Thyroid gland (tissue), 4 donors: ENCODE data around the gene ZFYVE21. TPM values are rescaled to one million over a fixed set of nuclear protein-coding genes. Genes with fewer than 3 reads are reported as not detected.

Experiments used
- DNase-seq, 2 donors: peaks; one replicate each; pipeline ENCODE4 v3.0.0-alpha.2; 2019
- H3K27ac ChIP-seq, 3 donors: fragments of 200-600 bp; sonication (generic); 1 replicate in 2 of 3; 2 replicates in 1 of 3; pipeline ENCODE4 v1.5.1; 2016 to 2019; ENCODE audit warnings: mild to moderate bottlenecking in 1 of 3, moderate library complexity in 1 of 3
- H3K27me3 ChIP-seq: fragments of 200-600 bp; sonication (generic); one replicate; pipeline ENCODE4 v1.5.1; 2019
- H3K36me3 ChIP-seq, 2 donors: fragments of 200-600 bp; sonication (generic); one replicate each; pipeline ENCODE4 v1.5.1; 2016 to 2019
- H3K4me1 ChIP-seq, 2 donors: fragments of 200-600 bp; sonication (generic); one replicate each; pipeline ENCODE4 v1.5.1; 2017 to 2019
- H3K4me3 ChIP-seq, 3 donors: fragments of 200-600 bp; sonication (generic); replicated peaks in 1 of 3; 1 replicate in 2 of 3; 2 replicates in 1 of 3; pipeline ENCODE4 v1.5.1; 2016; ENCODE audit warnings: mild to moderate bottlenecking in 1 of 3
- H3K9me3 ChIP-seq: fragments of 200-600 bp; sonication (generic); one replicate; pipeline ENCODE4 v1.5.1; 2017
- CTCF ChIP-seq, 6 experiments: fragments of 200-600 bp in 3 of 6; fragments of 450-650 bp in 3 of 6; sonication (generic) in 3 of 6; IDR thresholded peaks; one replicate each; pipeline ENCODE4 v1.5.1; 2016 to 2019; ENCODE audit warnings: antibody characterized with exemption in 6 of 6, mild to moderate bottlenecking in 2 of 6, inconsistent platforms in 1 of 6, moderate library complexity in 1 of 6
- POLR2A ChIP-seq, 2 donors: fragments of 450-650 bp; IDR thresholded peaks; one replicate each; pipeline ENCODE4 v1.6.1; 2017; ENCODE audit warnings: antibody characterized with exemption in 2 of 2, mild to moderate bottlenecking in 2 of 2, moderate library complexity in 1 of 2
- WGBS, 2 donors: methylation state at CpG; one replicate each; pipeline ENCODE4 v1.1.5; 2017; 5-methylcytosine and 5-hydroxymethylcytosine counted together
- intact Hi-C: fragments of 100-400 bp; cut with DNase I; formaldehyde crosslinking; loops from one replicate; pipeline ENCODE4 v1.15.1; 2023
- total RNA-seq, 4 donors: library from RNA; depleted of rRNA; stranded (reverse); fragments of >200 nt; gene quantifications; one replicate each; pipeline ENCODE4 v1.2.3, GENCODE V29; 2016

ZFYVE21 gene
- total RNA-seq, 4 donors from 2014 or later, result 113 to 167 (median 131) TPM

- no peaks in the 10 kb centered on the region for H3K27me3 ChIP-seq
- H3K36me3 ChIP-seq, result no peaks in the 10 kb centered on the region
- no peak for DNase-seq
- 70 to 72% methylated on average over 17 of the region's 17 CpGs for WGBS, 2 donors
- intact Hi-C loops, result loop anchor here (10.0 kb wide), 1 partner anchor 152 kb away; the partner anchor contains the start of genes BAG5 and COA8
- TF ChIP-seq CTCF (IDR thresholded peaks at IDR 0.05) (no peak), POLR2A (IDR thresholded peaks at IDR 0.05) (no peak)
- H3K9me3 ChIP-seq, result no peaks in the 10 kb centered on the region
- no peak overlapping the region for H3K27ac ChIP-seq
- peak overlapping the region in 2 of 3 donors; percentile 64 to 83 for H3K4me3 ChIP-seq
- peaks cover 28 to 39% of the 10 kb centered on the region in 2 donors for H3K4me1 ChIP-seq
These were observed 1.3 kb downstream of the ZFYVE21 start for GRCh38 chr14:103716899-103717411.

- no peak overlapping the region for H3K4me3 ChIP-seq
- no peaks in the 10 kb centered on the region for H3K36me3 ChIP-seq
- H3K4me1 ChIP-seq, result peaks cover 26 to 35% of the 10 kb centered on the region in 2 donors
- H3K27me3 ChIP-seq, result no peaks in the 10 kb centered on the region
- intact Hi-C loops, result loop anchor here (10.0 kb wide), 1 partner anchor 154 kb away; the partner anchor contains the start of genes BAG5 and COA8
- H3K9me3 ChIP-seq, result no peaks in the 10 kb centered on the region
- H3K27ac ChIP-seq, result no peak overlapping the region
- 79 to 90% methylated on average over 16 of the region's 16 CpGs for WGBS, 2 donors
- TF ChIP-seq CTCF (IDR thresholded peaks at IDR 0.05) (no peak), POLR2A (IDR thresholded peaks at IDR 0.05) (no peak)
- DNase-seq, result no peak
These were observed 3.0 kb downstream of the ZFYVE21 start for GRCh38 chr14:103718572-103718971.

GRCh38 chr14:103719751-103720150 lies 4.1 kb downstream of the ZFYVE21 start:
- H3K4me1 ChIP-seq, result peaks cover 24 to 38% of the 10 kb centered on the region in 2 donors
- no peak for DNase-seq
- H3K27ac ChIP-seq, result no peak overlapping the region
- TF ChIP-seq POLR2A (IDR thresholded peaks at IDR 0.05) (no peak), CTCF (IDR thresholded peaks at IDR 0.05) (no peak)
- WGBS, 2 donors, result 92 to 93% methylated on average over 8 of the region's 8 CpGs
- intact Hi-C loops, result loop anchor here (10.0 kb wide), 1 partner anchor 155 kb away; the partner anchor contains the start of genes BAG5 and COA8
- no peaks in the 10 kb centered on the region for H3K27me3 ChIP-seq
- no peaks in the 10 kb centered on the region for H3K9me3 ChIP-seq
- no peak overlapping the region for H3K4me3 ChIP-seq
- H3K36me3 ChIP-seq, result no peaks in the 10 kb centered on the region

- H3K4me3 ChIP-seq, result no peak overlapping the region
- H3K36me3 ChIP-seq, result no peaks in the 10 kb centered on the region
- no peaks in the 10 kb centered on the region for H3K9me3 ChIP-seq
- no peaks in the 10 kb centered on the region for H3K27me3 ChIP-seq
- no peak for TF ChIP-seq POLR2A (IDR thresholded peaks at IDR 0.05)
- TF ChIP-seq CTCF (IDR thresholded peaks at IDR 0.05), result no peak
- DNase-seq, result no peak
- peaks cover 19 to 34% of the 10 kb centered on the region in 2 donors for H3K4me1 ChIP-seq
- intact Hi-C loops, result no loop called here
- no peak overlapping the region for H3K27ac ChIP-seq
- 84 to 87% methylated on average over 26 of the region's 26 CpGs for WGBS, 2 donors
These were observed 5.9 kb downstream of the ZFYVE21 start for GRCh38 chr14:103721334-103722120.

- H3K4me3 ChIP-seq, result no peak overlapping the region
- H3K9me3 ChIP-seq, result no peaks in the 10 kb centered on the region
- 82 to 96% methylated on average over 5 of the region's 7 CpGs for WGBS, 2 donors
- DNase-seq, result no peak
- peaks cover 21 to 37% of the 10 kb centered on the region in 2 donors for H3K4me1 ChIP-seq
- peak overlapping the region in 2 of 3 donors; percentile 27 to 67 for H3K27ac ChIP-seq
- no peak for TF ChIP-seq POLR2A (IDR thresholded peaks at IDR 0.05)
- no peak for TF ChIP-seq CTCF (IDR thresholded peaks at IDR 0.05)
- intact Hi-C loops, result no loop called here
- H3K36me3 ChIP-seq, result no peaks in the 10 kb centered on the region
- H3K27me3 ChIP-seq, result no peaks in the 10 kb centered on the region
These were observed 8.1 kb downstream of the ZFYVE21 start for GRCh38 chr14:103723748-103724081.
